ENCODE data around the gene SRSF5. TPM values are rescaled to one million over a fixed set of nuclear protein-coding genes. Genes with fewer than 3 reads are reported as not detected.

Gene SRSF5
- total and polyA plus RNA-seq, 12 donors, result 135 to 310 (median 173) TPM

- no peak for DNase-seq
- ATAC-seq, result no peak
- intact Hi-C loops (cut with DNase I), result no loop called here
- H3K9me3 ChIP-seq, result no peaks in the 10 kb centered on the region
- H3K4me3 ChIP-seq, result no peak overlapping the region
- no peak for TF ChIP-seq CTCF (IDR thresholded peaks at IDR 0.05)
- H3K27ac ChIP-seq, result no peak overlapping the region
- WGBS, 2 donors, result 84 to 85% methylated on average over 6 of the region's 6 CpGs
- H3K27me3 ChIP-seq, result no peaks in the 10 kb centered on the region
- peaks cover 0 to 26% (median 15%) of the 10 kb centered on the region in 9 donors for H3K4me1 ChIP-seq
- H3K36me3 ChIP-seq, result peaks cover 0 to 13% (median 10%) of the 10 kb centered on the region in 9 donors
Measured at GRCh38 chr14:69763761-69764510, 3.0 kb upstream of the SRSF5 start.

- ATAC-seq, result peak; percentile 89 to 96 (median 93)
- H3K4me1 ChIP-seq, result peaks cover 0 to 54% (median 48%) of the 10 kb centered on the region in 9 donors
- H3K27me3 ChIP-seq, result no peaks in the 10 kb centered on the region
- WGBS, 2 donors, result 0% methylated on average over 54 of the region's 54 CpGs
- no peak for TF ChIP-seq CTCF (IDR thresholded peaks at IDR 0.05)
- H3K9me3 ChIP-seq, result no peaks in the 10 kb centered on the region
- DNase-seq, result peak; percentile 91 to 93
- peak overlapping the region; percentile 82 to 97 (median 92) for H3K4me3 ChIP-seq
- intact Hi-C loops (cut with DNase I), result loop anchor here in 2 of 10 donors (1.0 to 2.0 kb wide), 2 partner anchors 73 to 156 kb away; partner anchors contain the start of gene SUSD6 (in 1 of the 2)
- peak overlapping the region; percentile 98 to 100 (median 100) for H3K27ac ChIP-seq
- peaks cover 0 to 48% (median 44%) of the 10 kb centered on the region in 9 donors for H3K36me3 ChIP-seq
Measured at GRCh38 chr14:69767369-69767999, 542 bp downstream of the SRSF5 start.

- intact Hi-C loops (cut with DNase I), result no loop called here
- peaks cover 0 to 62% (median 58%) of the 10 kb centered on the region in 9 donors for H3K36me3 ChIP-seq
- peak overlapping the region in 1 of 10 donors; percentile 100 for H3K27ac ChIP-seq
- no peak for ATAC-seq
- 74 to 77% methylated on average over 8 of the region's 8 CpGs for WGBS, 2 donors
- no peaks in the 10 kb centered on the region for H3K27me3 ChIP-seq
- no peaks in the 10 kb centered on the region for H3K9me3 ChIP-seq
- TF ChIP-seq CTCF (IDR thresholded peaks at IDR 0.05), result no peak
- DNase-seq, result no peak
- H3K4me3 ChIP-seq, result peak overlapping the region in 9 of 10 donors; percentile 82 to 97 (median 90)
- H3K4me1 ChIP-seq, result peaks cover 0 to 58% (median 49%) of the 10 kb centered on the region in 9 donors
Measured at GRCh38 chr14:69768873-69769272, 1.9 kb downstream of the SRSF5 start.

GRCh38 chr14:69769623-69770022, 2.7 kb downstream of the SRSF5 start:
- H3K36me3 ChIP-seq, result peaks cover 0 to 70% (median 66%) of the 10 kb centered on the region in 9 donors
- H3K9me3 ChIP-seq, result no peaks in the 10 kb centered on the region
- peaks cover 0 to 65% (median 49%) of the 10 kb centered on the region in 9 donors for H3K4me1 ChIP-seq
- DNase-seq, result no peak
- TF ChIP-seq CTCF (IDR thresholded peaks at IDR 0.05), result no peak
- intact Hi-C loops (cut with DNase I), result no loop called here
- WGBS, 2 donors, result 91 to 92% methylated on average over 22 of the region's 22 CpGs
- no peak for ATAC-seq
- H3K27me3 ChIP-seq, result no peaks in the 10 kb centered on the region
- no peak overlapping the region for H3K27ac ChIP-seq
- peak overlapping the region in 4 of 10 donors; percentile 13 to 97 (median 89) for H3K4me3 ChIP-seq
